HepG2 (cell line): Measurements from ENCODE around the gene CTRL. TPM values are rescaled to one million over a fixed set of nuclear protein-coding genes. Genes with fewer than 3 reads are reported as not detected.

Source experiments
- ARID2 ChIP-seq: sonication (generic); formaldehyde crosslinking; IDR thresholded peaks from 2 replicates; pipeline ENCODE4 v1.8.1; 2022; ENCODE audit warnings: mild to moderate bottlenecking, missing genetic modification reagents, borderline replicate concordance
- HES4 ChIP-seq: sonication (generic); formaldehyde crosslinking; IDR thresholded peaks from 2 replicates; pipeline ENCODE4 v1.9.0; 2021; ENCODE audit warnings: mild to moderate bottlenecking, missing genetic modification reagents, borderline replicate concordance
- KDM1A ChIP-seq: IDR thresholded peaks from 2 replicates; pipeline ENCODE4 v1.6.1; 2016; ENCODE audit warnings: missing compliant biosample characterization
- NFE2L2 ChIP-seq: fragments of 150-350 bp; IDR thresholded peaks from 2 replicates; pipeline ENCODE4 v1.6.1; 2014; ENCODE audit warnings: low read length
- NFYC ChIP-seq: IDR thresholded peaks from 2 replicates; pipeline ENCODE4 v1.6.1; 2016; ENCODE audit warnings: missing genetic modification reagents, missing compliant biosample characterization
- PCBP2 ChIP-seq: fragments of 200-400 bp; formaldehyde crosslinking; optimal IDR thresholded peaks from 2 replicates; pipeline ENCODE3; 2018; ENCODE audit warnings: low read length, low read depth; ENCODE audit not compliant: poor library complexity, severe bottlenecking
- STAT6 ChIP-seq: sonication (generic); formaldehyde crosslinking; IDR thresholded peaks from 2 replicates; pipeline ENCODE4 v1.4.0; 2020; ENCODE audit warnings: missing genetic modification reagents, mild to moderate bottlenecking, borderline replicate concordance
- TRAFD1 ChIP-seq: sonication (generic); formaldehyde crosslinking; IDR thresholded peaks from 2 replicates; pipeline ENCODE4 v1.5.1; 2020; ENCODE audit warnings: missing genetic modification reagents, mild to moderate bottlenecking, borderline replicate concordance
- USF2 ChIP-seq, 2 experiments: sonication (generic) in 1 of 2; formaldehyde crosslinking in 1 of 2; IDR thresholded peaks; 2 replicates each; pipeline versions ENCODE4 v1.5.1 to v1.6.1; 2011 to 2020; ENCODE audit warnings: borderline replicate concordance in 1 of 2, low read depth in 1 of 2, low read length in 1 of 2, mild to moderate bottlenecking in 1 of 2, missing genetic modification reagents in 1 of 2, moderate library complexity in 1 of 2
- ZBTB38 ChIP-seq: sonication (generic); formaldehyde crosslinking; IDR thresholded peaks from 2 replicates; pipeline ENCODE4 v1.5.1; 2020; ENCODE audit warnings: mild to moderate bottlenecking, missing genetic modification reagents
- ZBTB43 ChIP-seq: sonication (generic); formaldehyde crosslinking; conservative IDR thresholded peaks from 2 replicates; pipeline ENCODE4 v1.4.0; 2020; ENCODE audit warnings: missing genetic modification reagents
- ZFY ChIP-seq: sonication (generic); formaldehyde crosslinking; IDR thresholded peaks from 2 replicates; pipeline ENCODE4 v1.4.0; 2020; ENCODE audit warnings: missing genetic modification reagents
- ZNF235 ChIP-seq: sonication (generic); formaldehyde crosslinking; IDR thresholded peaks from 2 replicates; pipeline ENCODE4 v1.8.1; 2023; ENCODE audit warnings: mild to moderate bottlenecking, missing genetic modification reagents, borderline replicate concordance
- ZNF333 ChIP-seq: sonication (generic); formaldehyde crosslinking; IDR thresholded peaks from 2 replicates; pipeline ENCODE4 v1.4.0; 2020; ENCODE audit warnings: mild to moderate bottlenecking, missing genetic modification reagents, borderline replicate concordance
- ZNF629 ChIP-seq: sonication (generic); formaldehyde crosslinking; conservative IDR thresholded peaks from 2 replicates; pipeline ENCODE4 v1.5.0; 2020; ENCODE audit warnings: missing genetic modification reagents
- ZNF740 ChIP-seq: sonication (generic); formaldehyde crosslinking; IDR thresholded peaks from 2 replicates; pipeline ENCODE4 v1.4.0; 2020; ENCODE audit warnings: missing genetic modification reagents
- ZNF749 ChIP-seq: sonication (generic); formaldehyde crosslinking; IDR thresholded peaks from 2 replicates; pipeline ENCODE4 v1.8.0; 2022; ENCODE audit warnings: mild to moderate bottlenecking, missing genetic modification reagents, moderate library complexity, borderline replicate concordance
- ZNF83 ChIP-seq: sonication (generic); formaldehyde crosslinking; IDR thresholded peaks from 2 replicates; pipeline ENCODE4 v1.4.0; 2020; ENCODE audit warnings: missing genetic modification reagents, mild to moderate bottlenecking, borderline replicate concordance
- ZSCAN20 ChIP-seq: sonication (generic); formaldehyde crosslinking; IDR thresholded peaks from 2 replicates; pipeline ENCODE4 v1.4.0; 2020; ENCODE audit warnings: missing genetic modification reagents, mild to moderate bottlenecking, borderline replicate concordance
- polyA plus RNA-seq, 8 experiments: library from polyadenylated mRNA; depleted of rRNA in 3 of 8; stranded (reverse) in 7 of 8; unstranded in 1 of 8; fragments of >200 nt; fragmentation: Illumina TruSeq in 4 of 8; extraction: Trizol in 4 of 8; gene quantifications; 2 replicates each; pipeline versions ENCODE4 v1.2.1 to v1.2.3, GENCODE V29; 2011 to 2016; ENCODE audit warnings: low read depth in 4 of 8, missing spikeins in 1 of 8, mixed read lengths in 1 of 8; ENCODE audit not compliant: insufficient read depth in 1 of 8
- total RNA-seq, 5 experiments: library from RNA; depleted of rRNA; stranded (reverse); fragments of >200 nt; fragmentation: Illumina TruSeq; extraction: Trizol; gene quantifications; 2 replicates each; pipeline ENCODE4 v1.2.3, GENCODE V29; 2016; ENCODE audit warnings: low read depth in 1 of 5

The CTRL gene
- total and polyA plus RNA-seq, 2 of the 13 experiments (the other 11 are each of a cell fraction or from before 2014, with no cell fraction given): 1.9 to 2.7 TPM

- TF ChIP-seq ZBTB38 (CRISPR knock-in tag): peak; percentile 54; the same call in 1 of the 2 replicates
- no peak for TF ChIP-seq KDM1A (CRISPR knock-in tag)
- peak; percentile 99 for TF ChIP-seq ZFY (CRISPR knock-in tag)
- TF ChIP-seq NFE2L2: no peak
- no peak for TF ChIP-seq ARID2 (CRISPR knock-in tag)
- peak; percentile 78 for TF ChIP-seq NFYC (CRISPR knock-in tag)
- peak; percentile 93; the same call in 1 of the 2 replicates for TF ChIP-seq ZNF235 (CRISPR knock-in tag)
- TF ChIP-seq ZNF333 (CRISPR knock-in tag): peak; percentile 96
- TF ChIP-seq PCBP2: no peak
- peak; percentile 42; the same call in 1 of the 2 replicates for TF ChIP-seq ZBTB43 (CRISPR knock-in tag)
- peak; percentile 88 for TF ChIP-seq ZSCAN20 (CRISPR knock-in tag)
- TF ChIP-seq STAT6: 0 out of 2 replicates have a peak, but pooled peaks have one; percentile 15
- 0 out of 2 replicates have a peak, but pooled peaks have one; percentile 26 for TF ChIP-seq ZNF629 (CRISPR knock-in tag)
- no peak for TF ChIP-seq USF2 (IDR thresholded peaks at IDR 0.05; ENCODE audit: low read depth, low read length)
- 0 out of 2 replicates have a peak, but pooled peaks have one; percentile 10 for TF ChIP-seq USF2 (CRISPR knock-in tag; IDR thresholded peaks at IDR 0.05; ENCODE audit: borderline replicate concordance)
- peak; percentile 74; the same call in 1 of the 2 replicates for TF ChIP-seq ZNF83 (CRISPR knock-in tag)
- no peak for TF ChIP-seq TRAFD1 (CRISPR knock-in tag)
- peak; percentile 94 for TF ChIP-seq HES4 (CRISPR knock-in tag)
- no peak for TF ChIP-seq ZNF749 (CRISPR knock-in tag)
- TF ChIP-seq ZNF740 (CRISPR knock-in tag): no peak
Measured at GRCh38 chr16:67892899-67893742, 38.5 kb downstream of the CTRL start, which contains the start of gene PSKH1 (continued).
